ENCODE results near the gene ALPL. TPM values are rescaled to one million over a fixed set of nuclear protein-coding genes. Genes with fewer than 3 reads are reported as not detected.
"Not testable (repeated sequence)": the region's sequence is repeated elsewhere in the genome, so short reads cannot be mapped to it uniquely, and the experiment has no call there.

Gene ALPL
- total RNA-seq (10 to 100 TPM in 1 of 2 donors, 1 to 10 TPM in 1; 3.3 to 37.9 TPM), polyA plus RNA-seq (10 to 100 TPM; 43.5 to 93.1 TPM)

GRCh38 chr1:21509351-21510112 is at the start of gene ALPL:
ALPL (plus strand) TSS chr1:21509423; CDS start chr1:21554082, 44,659 bp downstream.
- Histone ChIP-seq H3K4me1 (ENCODE audit: control insufficient read depth in 4 of 4, insufficient read depth in 4 of 4, low read length in 3 of 4) (peaks cover 0 to 10% (median 2%) of the 10 kb centered on the region in 4 donors), H3K27me3 (ENCODE audit: control insufficient read depth in 4 of 4, insufficient read depth in 4 of 4, low read length in 3 of 4) (peaks cover 0 to 3% (median 0%) of the 10 kb centered on the region in 4 donors), H3K4me3 (ENCODE audit: low read depth in 1 of 3, low read length in 3 of 3) (peak within 1 kb of the TSS in 1 of 3 donors; percentile 45), H3K36me3 (ENCODE audit: control insufficient read depth in 4 of 4, insufficient read depth in 3 of 4, low read depth in 1 of 4, low read length in 3 of 4) (no peaks in the 10 kb centered on the region), H3K9me3 (ENCODE audit: control insufficient read depth in 4 of 4, low read length in 3 of 4) (no peaks in the 10 kb centered on the region), H3K27ac (ENCODE audit: low read depth in 1 of 2, low read length in 2 of 2) (no peak within 1 kb of the TSS), H3K9ac (ENCODE audit: low read depth in 1 of 2, low read length in 2 of 2) (no peak within 1 kb of the TSS)
- no peak for TF ChIP-seq ZBTB33 (IDR thresholded peaks at IDR 0.05)
- TF ChIP-seq YY1 (IDR thresholded peaks at IDR 0.05): no peak
- no peak for TF ChIP-seq EGR1 (IDR thresholded peaks at IDR 0.05; ENCODE audit: low read depth in 2 of 2)
- no peak for TF ChIP-seq HNF4A (conservative IDR thresholded peaks at IDR 0.05)
- TF ChIP-seq NR2F2 (IDR thresholded peaks at IDR 0.05): no peak
- no peak for TF ChIP-seq GABPA (IDR thresholded peaks at IDR 0.05 in 1 of 2, conservative IDR thresholded peaks at IDR 0.05 in 1 of 2)
- TF ChIP-seq RXRA (IDR thresholded peaks at IDR 0.05): no peak
- TF ChIP-seq SP1 (IDR thresholded peaks at IDR 0.05): no peak
- no peak for TF ChIP-seq TAF1 (conservative IDR thresholded peaks at IDR 0.05)
- no peak for TF ChIP-seq ATF3 (IDR thresholded peaks at IDR 0.05)
- TF ChIP-seq, protein P1, sequence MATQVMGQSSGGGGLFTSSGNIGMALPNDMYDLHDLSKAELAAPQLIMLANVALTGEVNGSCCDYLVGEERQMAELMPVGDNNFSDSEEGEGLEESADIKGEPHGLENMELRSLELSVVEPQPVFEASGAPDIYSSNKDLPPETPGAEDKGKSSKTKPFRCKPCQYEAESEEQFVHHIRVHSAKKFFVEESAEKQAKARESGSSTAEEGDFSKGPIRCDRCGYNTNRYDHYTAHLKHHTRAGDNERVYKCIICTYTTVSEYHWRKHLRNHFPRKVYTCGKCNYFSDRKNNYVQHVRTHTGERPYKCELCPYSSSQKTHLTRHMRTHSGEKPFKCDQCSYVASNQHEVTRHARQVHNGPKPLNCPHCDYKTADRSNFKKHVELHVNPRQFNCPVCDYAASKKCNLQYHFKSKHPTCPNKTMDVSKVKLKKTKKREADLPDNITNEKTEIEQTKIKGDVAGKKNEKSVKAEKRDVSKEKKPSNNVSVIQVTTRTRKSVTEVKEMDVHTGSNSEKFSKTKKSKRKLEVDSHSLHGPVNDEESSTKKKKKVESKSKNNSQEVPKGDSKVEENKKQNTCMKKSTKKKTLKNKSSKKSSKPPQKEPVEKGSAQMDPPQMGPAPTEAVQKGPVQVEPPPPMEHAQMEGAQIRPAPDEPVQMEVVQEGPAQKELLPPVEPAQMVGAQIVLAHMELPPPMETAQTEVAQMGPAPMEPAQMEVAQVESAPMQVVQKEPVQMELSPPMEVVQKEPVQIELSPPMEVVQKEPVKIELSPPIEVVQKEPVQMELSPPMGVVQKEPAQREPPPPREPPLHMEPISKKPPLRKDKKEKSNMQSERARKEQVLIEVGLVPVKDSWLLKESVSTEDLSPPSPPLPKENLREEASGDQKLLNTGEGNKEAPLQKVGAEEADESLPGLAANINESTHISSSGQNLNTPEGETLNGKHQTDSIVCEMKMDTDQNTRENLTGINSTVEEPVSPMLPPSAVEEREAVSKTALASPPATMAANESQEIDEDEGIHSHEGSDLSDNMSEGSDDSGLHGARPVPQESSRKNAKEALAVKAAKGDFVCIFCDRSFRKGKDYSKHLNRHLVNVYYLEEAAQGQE (IDR thresholded peaks at IDR 0.05): no peak
- no peak for TF ChIP-seq RAD21 (IDR thresholded peaks at IDR 0.05)
- 9% methylated on average over 67 of the region's 67 CpGs for WGBS
- DNase-seq (ENCODE audit: low spot score): no peak

DNA sequence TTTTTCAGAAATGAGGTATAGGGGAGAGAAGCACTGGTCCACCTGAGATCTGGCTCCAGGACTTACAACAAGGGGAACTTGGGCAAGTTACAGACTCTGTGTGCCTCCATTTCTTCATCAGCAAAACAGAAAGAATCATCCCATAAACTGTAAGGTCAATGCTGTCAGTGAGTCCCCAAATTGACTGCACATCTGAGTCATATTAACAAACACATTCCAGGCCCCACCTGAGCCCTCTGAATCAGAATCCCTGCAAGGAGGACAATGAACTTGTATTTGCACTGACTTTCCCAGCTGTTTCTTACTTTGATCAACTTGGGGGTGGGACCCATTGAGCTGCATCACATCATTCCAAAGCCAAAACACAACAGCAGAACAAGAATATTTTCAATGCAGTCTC is 44.1 kb upstream of the ALPL start:
- not testable (repeated sequence) for H3K9ac ChIP-seq (ENCODE audit: low read depth in 1 of 2, low read length in 2 of 2); DNase-seq (ENCODE audit: low spot score); H3K4me3 ChIP-seq (ENCODE audit: low read depth in 1 of 3, low read length in 3 of 3); H3K4me1 ChIP-seq (ENCODE audit: control insufficient read depth in 4 of 4, insufficient read depth in 4 of 4, low read length in 3 of 4); H3K27me3 ChIP-seq (ENCODE audit: control insufficient read depth in 4 of 4, insufficient read depth in 4 of 4, low read length in 3 of 4); H3K27ac ChIP-seq (ENCODE audit: low read depth in 1 of 2, low read length in 2 of 2); H3K36me3 ChIP-seq (ENCODE audit: control insufficient read depth in 4 of 4, insufficient read depth in 3 of 4, low read depth in 1 of 4, low read length in 3 of 4); H3K9me3 ChIP-seq (ENCODE audit: control insufficient read depth in 4 of 4, low read length in 3 of 4)

GRCh38 chr1:21467946-21468345 is 41.3 kb upstream of the ALPL start:
- not testable (repeated sequence) for H3K4me1 ChIP-seq (ENCODE audit: control insufficient read depth in 4 of 4, insufficient read depth in 4 of 4, low read length in 3 of 4); H3K9me3 ChIP-seq (ENCODE audit: control insufficient read depth in 4 of 4, low read length in 3 of 4); H3K27me3 ChIP-seq (ENCODE audit: control insufficient read depth in 4 of 4, insufficient read depth in 4 of 4, low read length in 3 of 4); DNase-seq (ENCODE audit: low spot score); H3K4me3 ChIP-seq (ENCODE audit: low read depth in 1 of 3, low read length in 3 of 3); H3K9ac ChIP-seq (ENCODE audit: low read depth in 1 of 2, low read length in 2 of 2); H3K36me3 ChIP-seq (ENCODE audit: control insufficient read depth in 4 of 4, insufficient read depth in 3 of 4, low read depth in 1 of 4, low read length in 3 of 4); H3K27ac ChIP-seq (ENCODE audit: low read depth in 1 of 2, low read length in 2 of 2)
- 75% methylated on average over 4 of the region's 4 CpGs for WGBS

Measured in liver (tissue), 9 donors.